Fibroblast of gingiva (primary cell): ENCODE results near the gene PPARG.

Source experiments
- DNase-seq: peaks from one replicate; pipeline ENCODE4 v3.0.0-alpha.2; 2011; ENCODE audit warnings: low read depth

Gene PPARG

GRCh38 chr3:12345584-12346494 is 57.0 kb downstream of the PPARG start:
- no peak for DNase-seq

- DNase-seq, result peak; percentile 77
Measured at GRCh38 chr3:12347301-12347700, 58.4 kb downstream of the PPARG start.

DNA sequence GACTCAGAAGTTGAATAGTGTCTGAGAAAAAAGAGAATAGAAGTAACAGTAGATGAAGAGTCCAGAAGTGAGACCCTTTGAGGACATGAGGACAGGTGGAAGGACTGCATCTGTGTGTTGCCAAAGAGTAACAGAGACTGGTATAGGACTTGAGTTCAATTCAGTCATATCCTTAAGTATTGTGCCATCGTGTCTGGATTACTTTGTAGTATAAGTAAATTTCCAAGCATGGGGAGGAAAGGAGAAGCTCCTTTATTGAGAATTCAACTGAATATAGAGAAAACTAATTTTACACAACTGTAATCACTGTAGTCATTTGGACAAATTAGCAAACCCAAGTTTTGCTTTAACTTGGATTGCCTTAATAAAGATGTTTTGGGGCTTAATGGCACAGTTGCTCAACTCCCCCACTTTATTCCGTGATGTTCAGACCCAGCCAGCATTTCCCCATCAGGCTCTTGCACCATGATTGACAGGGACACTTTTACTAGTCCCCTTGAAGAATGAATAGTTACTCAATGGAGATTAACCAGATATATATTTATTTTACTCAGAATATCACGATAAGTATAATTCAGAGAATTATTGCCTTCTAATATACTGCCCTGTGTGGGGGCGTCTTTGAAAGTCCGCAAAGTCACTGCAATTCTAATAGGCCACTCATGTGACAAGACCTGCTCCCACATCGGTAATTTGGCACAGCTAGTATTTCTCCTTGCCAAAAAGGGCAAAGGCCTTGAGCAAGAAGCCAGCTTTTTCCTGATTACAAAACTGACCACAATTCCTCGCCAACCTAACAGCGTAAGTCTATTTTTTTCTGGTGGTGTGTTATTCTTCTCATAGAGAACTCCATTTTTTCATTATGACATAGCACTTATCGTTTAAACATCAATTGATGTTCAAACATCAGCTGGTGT is 61.3 kb downstream of the PPARG start:
- DNase-seq, result peak; percentile 85

DNA sequence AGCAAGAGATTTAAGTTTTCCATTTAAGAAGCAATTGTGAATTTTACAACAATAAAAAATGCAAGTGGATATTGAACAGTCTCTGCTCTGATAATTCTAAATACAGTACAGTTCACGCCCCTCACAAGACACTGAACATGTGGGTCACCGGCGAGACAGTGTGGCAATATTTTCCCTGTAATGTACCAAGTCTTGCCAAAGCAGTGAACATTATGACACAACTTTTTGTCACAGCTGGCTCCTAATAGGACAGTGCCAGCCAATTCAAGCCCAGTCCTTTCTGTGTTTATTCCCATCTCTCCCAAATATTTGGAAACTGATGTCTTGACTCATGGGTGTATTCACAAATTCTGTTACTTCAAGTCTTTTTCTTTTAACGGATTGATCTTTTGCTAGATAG is 62.3 kb downstream of the PPARG start:
- DNase-seq, result peak; percentile 82

- no peak for DNase-seq
Measured at GRCh38 chr3:12352253-12352652, 63.4 kb downstream of the PPARG start.

DNA sequence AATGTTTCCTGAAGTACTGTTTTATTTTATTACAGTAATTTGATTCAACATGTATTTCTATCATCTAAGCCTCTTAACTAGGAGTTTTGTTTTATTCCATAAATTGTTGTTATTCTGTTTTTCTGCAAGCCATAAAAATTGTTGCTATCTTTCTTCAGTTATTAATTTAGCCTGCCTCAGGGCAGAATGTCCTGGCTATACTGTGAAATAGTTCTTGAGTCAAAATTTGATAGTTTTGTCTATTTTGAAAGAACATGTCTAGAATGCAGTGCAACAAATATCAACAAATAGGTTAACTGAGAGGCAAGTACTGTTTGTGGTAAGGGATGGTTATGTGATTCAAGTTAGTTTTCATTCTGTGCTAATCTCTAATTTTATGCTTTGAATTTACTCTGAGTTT is 63.9 kb downstream of the PPARG start:
- DNase-seq, result no peak

GRCh38 chr3:12353796-12354525 is 65.1 kb downstream of the PPARG start:
- peak; percentile 93 for DNase-seq

- no peak for DNase-seq
Measured at GRCh38 chr3:12356175-12356574, 67.3 kb downstream of the PPARG start.

DNA sequence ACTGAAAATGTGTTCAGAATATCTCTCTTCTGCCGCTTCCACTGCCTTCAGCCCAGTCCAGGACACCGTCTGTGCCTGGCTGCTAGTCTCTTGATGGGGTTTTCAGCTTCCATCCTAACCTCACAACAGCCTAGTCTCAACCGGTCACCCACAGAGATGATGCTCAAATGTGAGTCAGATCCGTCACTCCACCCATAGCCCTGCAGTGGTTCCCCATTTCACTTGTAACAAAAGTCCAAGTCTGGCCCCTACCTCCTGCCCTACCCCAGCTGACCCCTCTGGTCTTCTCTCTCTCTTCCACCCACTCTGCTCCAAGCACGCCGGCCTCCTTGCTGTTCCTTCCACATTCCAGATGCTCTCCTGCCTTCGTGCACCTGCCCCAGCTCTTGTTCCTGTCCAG is 68.1 kb downstream of the PPARG start:
- DNase-seq, result no peak

- no peak for DNase-seq
Measured at GRCh38 chr3:12357456-12357855, 68.6 kb downstream of the PPARG start.

- no peak for DNase-seq
Measured at GRCh38 chr3:12363397-12364195, 74.7 kb downstream of the PPARG start.

DNA sequence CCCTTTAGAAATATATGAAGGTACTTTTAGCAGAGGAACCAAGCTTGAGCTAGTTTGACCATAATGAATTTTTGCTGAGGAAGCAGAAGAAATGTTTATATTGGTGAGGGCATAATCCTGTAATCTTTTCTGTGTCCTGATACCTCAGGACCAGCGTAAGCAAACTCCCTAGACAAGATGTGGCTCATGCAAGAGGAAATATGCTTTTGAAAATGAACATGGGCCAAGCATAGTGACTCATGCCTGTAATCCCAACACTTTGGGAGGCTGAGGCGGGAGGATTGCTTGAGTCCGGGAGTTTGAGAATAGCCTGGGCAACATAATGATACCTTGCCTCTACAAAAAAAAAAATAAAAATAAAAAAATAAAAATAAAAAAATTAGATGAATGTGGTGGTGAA is 78.5 kb downstream of the PPARG start:
- DNase-seq, result no peak

- no peak for DNase-seq
Measured at GRCh38 chr3:12369029-12369428, 80.2 kb downstream of the PPARG start.

- DNase-seq, result no peak
Measured at GRCh38 chr3:12369598-12369997, 80.7 kb downstream of the PPARG start.

DNA sequence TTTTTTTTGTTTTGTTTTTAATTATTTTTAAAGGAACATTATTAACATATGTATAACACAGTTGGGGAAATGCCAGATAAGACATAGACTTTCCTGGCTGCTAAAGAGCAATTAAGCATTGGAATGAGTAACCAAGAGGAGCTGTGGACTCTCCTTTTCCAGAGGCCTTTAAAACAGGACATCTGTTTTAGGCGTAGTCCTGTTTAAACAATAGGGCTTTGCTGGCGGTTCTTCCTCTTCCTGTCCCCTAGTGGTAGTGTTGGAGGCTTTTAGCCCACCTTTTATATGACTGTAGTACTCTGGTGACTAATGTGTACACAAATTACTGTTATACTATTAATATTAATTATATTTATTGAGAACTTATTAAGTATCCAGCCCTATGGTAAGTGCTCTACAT is 81.9 kb downstream of the PPARG start:
- peak; percentile 49 for DNase-seq

GRCh38 chr3:12371525-12372140 is 82.8 kb downstream of the PPARG start:
- DNase-seq, result peak; percentile 56

- DNase-seq, result peak; percentile 96
Measured at GRCh38 chr3:12372741-12373280, 83.9 kb downstream of the PPARG start.

GRCh38 chr3:12375572-12375971 is 86.7 kb downstream of the PPARG start:
- no peak for DNase-seq

- DNase-seq, result no peak
Measured at GRCh38 chr3:12379640-12380429, 91.0 kb downstream of the PPARG start.

- no peak for DNase-seq
Measured at GRCh38 chr3:12380461-12380860, 91.6 kb downstream of the PPARG start.
